ENCODE results near the gene INTS3.

INTS3 gene

DNA sequence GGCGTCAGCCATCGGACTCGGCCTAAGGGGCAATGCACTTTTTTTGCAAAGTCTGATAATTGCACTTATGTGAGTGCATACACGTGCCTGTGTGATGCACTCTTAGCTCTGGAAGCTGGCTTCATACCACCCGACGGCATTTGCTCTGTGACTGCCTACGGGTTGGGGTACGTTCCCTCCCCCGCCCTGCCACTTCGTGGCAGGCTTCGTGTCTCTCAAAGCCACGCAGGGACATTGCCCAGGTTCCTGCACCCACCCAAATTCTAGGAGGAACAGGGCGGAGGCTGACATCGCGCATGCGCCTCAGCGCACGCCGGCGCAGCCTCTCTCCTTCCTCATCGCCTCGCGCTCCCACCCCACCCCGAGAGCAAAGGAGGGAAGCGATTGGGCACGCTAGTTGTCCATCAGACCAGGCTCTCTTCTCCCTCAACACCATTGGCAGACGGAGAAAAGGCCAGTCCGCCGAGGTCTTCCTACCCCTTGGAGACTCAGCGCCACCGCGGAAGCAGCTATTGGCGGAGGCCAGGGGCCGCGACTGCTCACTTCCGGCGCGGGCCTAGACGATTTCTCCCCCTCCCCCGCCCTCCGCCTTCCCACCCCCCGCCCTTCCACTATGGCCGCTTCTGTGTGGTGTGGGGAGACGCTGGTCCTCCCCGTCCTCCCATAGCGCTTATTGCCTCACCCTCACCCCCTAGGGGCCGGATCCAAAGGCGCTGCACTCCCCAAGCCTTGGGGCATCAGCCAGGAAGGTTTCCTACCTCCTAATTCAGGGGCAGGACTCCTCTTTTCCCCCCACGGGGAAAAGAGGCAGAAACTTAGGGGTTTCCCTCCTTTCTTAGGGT lies at the start of gene INTS3:
INTS3 (plus strand) TSS at position 588 of the 842 bp plus-strand sequence. CDS start 585 bp downstream, outside the sequence.
- peak; percentile 100 for DNase-seq

GRCh38 chr1:153678519-153679336 lies 49.1 kb upstream of the INTS3 start, which contains the start of gene NPR1:
Gene NPR1 (plus strand): TSS chr1:153678688. CDS start chr1:153679109, 421 bp downstream.
- DNase-seq, result peak; percentile 61

DNA sequence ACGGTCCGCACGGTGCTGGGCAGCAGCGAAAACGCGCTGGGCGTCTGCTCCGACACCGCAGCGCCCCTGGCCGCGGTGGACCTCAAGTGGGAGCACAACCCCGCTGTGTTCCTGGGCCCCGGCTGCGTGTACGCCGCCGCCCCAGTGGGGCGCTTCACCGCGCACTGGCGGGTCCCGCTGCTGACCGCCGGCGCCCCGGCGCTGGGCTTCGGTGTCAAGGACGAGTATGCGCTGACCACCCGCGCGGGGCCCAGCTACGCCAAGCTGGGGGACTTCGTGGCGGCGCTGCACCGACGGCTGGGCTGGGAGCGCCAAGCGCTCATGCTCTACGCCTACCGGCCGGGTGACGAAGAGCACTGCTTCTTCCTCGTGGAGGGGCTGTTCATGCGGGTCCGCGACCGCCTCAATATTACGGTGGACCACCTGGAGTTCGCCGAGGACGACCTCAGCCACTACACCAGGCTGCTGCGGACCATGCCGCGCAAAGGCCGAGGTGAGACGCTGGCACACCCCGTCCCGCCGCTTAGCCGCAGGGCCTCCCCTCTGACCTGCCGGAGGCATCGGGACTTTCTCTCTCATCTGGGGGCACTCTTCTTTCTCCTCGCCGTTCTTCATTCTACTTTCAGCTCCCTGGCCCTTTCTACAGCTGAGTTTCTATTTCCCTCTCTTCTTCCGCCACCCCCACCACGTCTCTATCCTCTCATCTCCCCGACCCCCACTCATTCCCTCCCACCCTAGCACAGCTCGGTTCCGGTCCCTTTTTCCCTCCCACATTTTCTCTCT lies 48.3 kb upstream of the INTS3 start:
- peak; percentile 52 for DNase-seq

DNA sequence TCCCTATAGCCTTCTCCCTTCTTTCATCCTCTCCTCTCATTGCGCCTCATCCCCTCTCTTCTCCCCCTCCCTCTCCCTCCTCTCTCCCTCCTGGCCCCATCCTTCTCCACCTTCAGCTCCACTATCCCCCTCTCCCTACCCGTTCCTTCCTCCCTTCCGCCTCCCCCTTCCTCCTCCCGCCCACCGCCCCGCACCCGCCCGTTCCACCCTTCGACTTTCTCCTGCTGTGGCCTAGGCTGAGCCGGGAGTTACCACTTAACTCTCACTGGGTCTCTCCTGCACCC lies 47.8 kb upstream of the INTS3 start:
- no peak for DNase-seq

DNA sequence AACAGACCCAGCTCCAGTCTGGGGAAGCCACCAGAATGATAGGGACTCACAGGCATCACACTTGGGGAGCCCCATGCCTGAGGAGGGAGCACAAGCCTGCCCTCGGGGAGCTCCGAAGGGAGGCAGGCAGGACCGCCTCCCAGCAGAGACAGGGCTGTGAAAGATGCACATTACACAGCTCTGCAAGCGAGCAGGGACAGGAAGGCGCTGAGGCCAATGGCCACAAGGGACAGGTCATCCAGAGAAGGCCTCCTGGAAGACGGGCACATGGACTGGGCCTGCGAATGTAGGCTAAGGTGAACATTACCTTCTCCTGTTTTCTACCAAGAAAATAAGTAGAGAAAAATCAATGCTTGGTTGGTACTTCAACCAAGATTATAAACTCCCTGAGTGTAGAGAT lies 45.1 kb upstream of the INTS3 start:
- DNase-seq, result no peak

- no peak for DNase-seq
Observed at GRCh38 chr1:153683854-153684253, 44.0 kb upstream of the INTS3 start.

GRCh38 chr1:153684892-153685291 lies 43.0 kb upstream of the INTS3 start:
- no peak for DNase-seq

DNA sequence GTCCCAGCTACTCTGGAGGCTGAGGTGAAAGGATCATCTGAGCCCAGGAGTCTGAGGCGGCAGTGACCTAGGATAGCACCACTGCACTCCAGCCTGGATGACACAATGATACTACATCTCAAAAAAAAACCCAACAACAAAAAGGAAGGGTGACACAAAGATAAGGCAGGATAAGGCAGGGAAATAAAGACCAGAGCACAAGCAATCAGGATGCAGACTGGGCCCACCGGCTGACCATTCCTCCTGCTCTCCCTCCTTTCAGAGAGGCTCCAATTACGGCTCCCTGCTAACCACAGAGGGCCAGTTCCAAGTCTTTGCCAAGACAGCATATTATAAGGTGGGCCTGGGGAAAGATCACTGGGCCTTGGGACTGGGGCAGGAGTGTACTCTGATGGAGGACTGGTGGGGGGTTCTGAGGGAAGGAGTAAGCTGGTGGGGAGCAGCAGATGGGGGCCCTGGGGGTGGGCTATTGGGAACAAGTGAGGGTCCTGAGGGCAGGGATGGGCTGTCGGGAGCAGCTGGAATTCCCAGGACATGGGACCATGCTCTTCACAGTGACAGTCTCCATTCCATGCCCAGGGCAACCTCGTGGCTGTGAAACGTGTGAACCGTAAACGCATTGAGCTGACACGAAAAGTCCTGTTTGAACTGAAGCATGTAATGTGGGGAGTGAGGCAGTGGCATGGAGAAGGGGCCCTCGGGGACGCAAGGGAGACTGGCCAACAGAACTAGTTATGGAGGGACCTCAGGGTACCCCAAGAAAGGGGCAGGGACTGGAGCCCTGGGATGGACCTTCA lies 42.1 kb upstream of the INTS3 start:
- DNase-seq, result no peak

DNA sequence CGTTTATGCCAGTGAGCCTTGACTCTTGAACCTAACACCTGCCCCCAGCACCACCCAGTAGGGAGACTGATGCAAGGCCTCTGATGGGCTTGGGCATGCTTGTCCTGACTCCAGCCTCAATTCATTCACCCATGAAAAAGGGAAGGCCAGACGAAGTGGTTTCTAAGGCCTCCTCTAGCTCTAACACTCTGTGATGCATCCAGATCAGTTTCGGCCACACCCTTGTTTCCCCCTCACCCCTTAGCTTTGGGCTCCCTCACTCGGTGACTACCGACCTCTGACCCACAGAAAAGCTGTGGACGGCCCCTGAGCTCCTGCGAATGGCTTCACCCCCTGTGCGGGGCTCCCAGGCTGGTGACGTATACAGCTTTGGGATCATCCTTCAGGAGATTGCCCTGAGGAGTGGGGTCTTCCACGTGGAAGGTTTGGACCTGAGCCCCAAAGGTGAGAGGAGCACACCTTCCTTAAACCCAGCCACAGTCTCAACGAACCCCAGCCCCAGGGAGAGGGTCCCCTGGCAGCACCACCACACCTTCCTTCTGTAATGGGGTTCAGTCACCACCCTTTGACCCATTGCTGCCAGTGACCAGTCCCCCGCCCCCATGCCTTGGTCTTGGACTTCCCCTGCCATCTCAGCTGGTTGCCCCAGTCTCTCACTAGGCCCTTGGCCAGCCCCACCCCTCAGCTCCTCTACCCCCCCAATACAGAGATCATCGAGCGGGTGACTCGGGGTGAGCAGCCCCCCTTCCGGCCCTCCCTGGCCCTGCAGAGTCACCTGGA lies 40.3 kb upstream of the INTS3 start:
- DNase-seq, result no peak

DNA sequence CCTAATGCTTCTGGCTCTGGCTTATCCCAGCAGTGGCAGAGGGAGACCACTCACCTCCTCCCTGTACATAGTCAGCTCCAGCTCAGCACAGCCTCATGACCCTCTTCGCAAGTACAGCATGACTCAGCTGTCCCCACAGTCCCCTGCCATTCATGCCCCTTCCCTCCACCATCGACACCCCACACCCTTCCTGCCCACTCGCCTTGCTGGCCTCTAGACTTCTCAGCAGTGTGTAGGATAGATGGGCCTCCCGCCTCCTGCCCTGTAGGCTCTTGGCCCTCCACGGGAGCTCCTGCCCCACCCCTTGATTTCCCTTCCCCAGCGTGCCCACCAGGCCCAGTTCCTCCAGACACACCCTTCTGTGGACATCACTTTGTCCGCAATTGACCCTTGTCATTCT lies 39.6 kb upstream of the INTS3 start:
- DNase-seq, result no peak

GRCh38 chr1:153688736-153689328 lies 39.0 kb upstream of the INTS3 start:
- no peak for DNase-seq

GRCh38 chr1:153693466-153693865 lies 34.4 kb upstream of the INTS3 start:
- no peak for DNase-seq

- no peak for DNase-seq
Observed at GRCh38 chr1:153696741-153697140, 31.1 kb upstream of the INTS3 start.

DNA sequence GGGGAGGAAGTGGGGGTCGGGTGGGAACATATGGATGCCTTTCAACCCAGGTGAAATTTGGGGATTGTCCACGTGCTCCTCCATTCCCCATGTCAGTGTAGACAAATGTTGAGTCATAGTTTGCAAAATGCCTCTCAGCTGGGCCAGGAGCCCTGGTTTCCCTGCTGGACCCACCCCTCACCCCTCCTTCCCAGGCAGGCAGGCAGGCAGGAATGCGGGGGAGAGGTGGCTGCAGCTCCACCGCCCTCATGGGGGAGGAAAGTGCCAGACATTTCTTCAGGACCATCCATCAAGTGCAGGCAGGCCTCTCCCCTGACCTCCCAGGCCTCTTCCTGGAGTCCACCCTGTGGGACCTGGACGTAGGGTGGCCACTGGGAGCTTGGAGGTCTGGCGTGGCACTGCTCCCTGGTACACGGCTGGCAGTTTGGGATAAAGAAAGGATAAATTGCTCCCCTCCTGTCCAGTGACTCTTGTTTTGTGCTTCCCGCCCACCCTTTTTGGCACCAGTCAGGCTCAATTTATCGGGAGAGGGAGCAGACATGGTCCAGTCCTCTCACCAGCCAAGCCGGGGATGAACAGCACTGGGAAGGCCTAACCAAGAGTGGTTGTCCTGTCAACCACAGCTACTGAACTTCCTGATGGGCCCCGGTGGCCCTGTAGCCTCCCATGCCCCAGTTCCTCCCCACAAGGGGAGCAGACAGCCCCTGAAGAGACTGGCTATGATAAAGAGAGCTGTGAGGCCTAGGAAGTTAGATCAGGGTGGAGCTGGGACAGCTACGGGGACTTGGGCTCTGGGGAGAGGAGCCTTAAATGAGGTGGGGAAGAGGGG lies 30.4 kb upstream of the INTS3 start:
- DNase-seq, result peak; percentile 58

GRCh38 chr1:153698020-153698922 lies 29.6 kb upstream of the INTS3 start:
- peak; percentile 83 for DNase-seq

DNA sequence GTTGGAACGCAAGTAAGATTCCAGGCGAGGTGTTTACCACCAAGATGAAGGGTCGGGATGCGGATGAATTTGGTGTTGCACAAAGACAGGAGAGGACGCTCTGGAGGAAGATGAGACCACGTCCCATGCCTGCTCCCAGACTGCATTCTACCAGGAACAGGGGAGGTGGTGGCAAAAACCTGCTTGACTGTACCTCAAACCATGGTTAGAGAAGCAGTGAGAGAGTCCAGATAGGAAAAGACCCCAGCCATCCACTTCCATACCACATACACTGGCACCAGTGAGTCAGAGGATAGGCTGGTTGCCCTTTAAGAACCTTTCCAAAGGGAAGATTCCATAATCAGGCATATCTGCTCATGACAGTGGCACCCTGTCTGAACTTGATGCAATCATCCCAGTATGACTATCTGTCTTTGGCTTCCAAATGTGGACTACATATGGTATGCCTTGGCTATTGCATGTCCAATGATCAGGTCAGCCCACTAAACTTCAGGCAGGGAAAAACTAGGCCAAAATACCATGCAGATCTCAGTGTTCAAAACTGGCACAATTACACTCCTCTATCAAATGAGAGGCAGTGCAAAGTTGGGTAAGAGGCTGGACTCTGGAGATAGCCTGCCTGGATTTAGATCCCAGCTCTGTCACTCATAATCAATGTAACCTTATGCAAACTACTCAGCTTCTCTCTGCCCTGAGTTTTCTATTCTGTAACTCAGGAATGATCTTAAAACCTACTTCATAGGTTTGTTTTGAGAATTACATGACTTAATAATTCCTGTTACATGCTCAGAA lies 28.7 kb upstream of the INTS3 start:
- no peak for DNase-seq

- no peak for DNase-seq
Observed at GRCh38 chr1:153699768-153700167, 28.1 kb upstream of the INTS3 start.

- DNase-seq, result no peak
Observed at GRCh38 chr1:153705484-153705883, 22.4 kb upstream of the INTS3 start.
